A549 (cell line): ENCODE results near the gene DCBLD2. TPM values are rescaled to one million over a fixed set of nuclear protein-coding genes. Genes with fewer than 3 reads are reported as not detected.
A peak's percentile ranks its signal among the peaks of the same experiment; 100 is the strongest.

ENCODE experiments used
- ATAC-seq, 2 experiments: fragments of 200-7000 bp in 1 of 2; fragments of >200 bp in 1 of 2; cut with Nextera tagmentation in 1 of 2; cut with Tn5 transposase in 1 of 2; 3 replicates each; pipeline versions ENCODE4 v1.8.0 to v1.9.1; 2018 to 2020; ENCODE audit warnings: mild to moderate bottlenecking in 1 of 2, moderate library complexity in 1 of 2
- CTCF ChIA-PET: fragments of 300-600 bp; sonication (Branson Sonifier 250); formaldehyde crosslinking; extraction: SDS; loops from one replicate; lab custom pipeline; 2021; ENCODE audit warnings: antibody characterized with exemption, inconsistent platforms; lab: Yijun Ruan, JAX
- POLR2A ChIA-PET: fragments of 350-600 bp; formaldehyde crosslinking; extraction: SDS; loops from one replicate; lab custom pipeline; 2021; ENCODE audit warnings: antibody characterized with exemption, inconsistent platforms; lab: Yijun Ruan, JAX
- DNase-seq, 2 experiments: peaks; one replicate each; pipeline versions ENCODE4 v3.0.0 to v3.0.0-alpha.2; 2011 to 2016; ENCODE audit warnings: low read depth in 1 of 2, low spot score in 1 of 2
- FAIRE-seq: peaks from 2 replicates; lab custom pipeline; 2011; peaks lifted over from hg19 to GRCh38; lab: Jason Lieb, UNC
- H3K27ac ChIP-seq, 2 experiments: fragments of >200 bp; sonication (Bioruptor Twin); formaldehyde crosslinking; 3 replicates each; pipeline ENCODE4 v1.5.1; 2016 to 2017
- H3K4me1 ChIP-seq: fragments of >200 bp; sonication (Bioruptor Twin); formaldehyde crosslinking; 3 replicates; pipeline ENCODE4 v1.6.1; 2016
- H3K4me2 ChIP-seq: fragments of >200 bp; sonication (Bioruptor Twin); formaldehyde crosslinking; 3 replicates; pipeline ENCODE4 v1.6.1; 2016
- H3K4me3 ChIP-seq: fragments of >200 bp; sonication (Bioruptor Twin); formaldehyde crosslinking; 3 replicates; pipeline ENCODE4 v1.5.1; 2016
- H3K9me3 ChIP-seq: fragments of >200 bp; sonication (Bioruptor Twin); formaldehyde crosslinking; 3 replicates; pipeline ENCODE4 v1.6.1; 2016
- BHLHE40 ChIP-seq: IDR thresholded peaks from 2 replicates; pipeline ENCODE4 v1.6.1; 2012; ENCODE audit warnings: low read depth, low read length, inconsistent platforms
- CBX2 ChIP-seq: fragments of 200-600 bp; sonication (generic); IDR thresholded peaks from 2 replicates; pipeline ENCODE4 v1.6.1; 2016; ENCODE audit warnings: low read depth, mild to moderate bottlenecking, borderline replicate concordance
- CHD4 ChIP-seq: fragments of 200-600 bp; sonication (generic); IDR thresholded peaks from 2 replicates; pipeline ENCODE4 v1.6.1; 2016; ENCODE audit warnings: antibody characterized with exemption, mild to moderate bottlenecking, borderline replicate concordance
- EHF ChIP-seq: fragments of 250-450 bp; sonication (Bioruptor Pico); IDR thresholded peaks from 2 replicates; pipeline ENCODE4 v1.5.0; 2020; ENCODE audit warnings: mild to moderate bottlenecking
- GATA3 ChIP-seq: IDR thresholded peaks from 2 replicates; pipeline ENCODE4 v1.6.1; 2012; ENCODE audit warnings: borderline replicate concordance
- HDAC2 ChIP-seq: fragments of 200-600 bp; sonication (generic); IDR thresholded peaks from 2 replicates; pipeline ENCODE4 v1.6.1; 2016
- HOXB13 ChIP-seq: fragments of 250-450 bp; sonication (Bioruptor Pico); IDR thresholded peaks from 2 replicates; pipeline ENCODE4 v1.5.0; 2020; ENCODE audit warnings: low read depth, mild to moderate bottlenecking, moderate library complexity
- HOXB5 ChIP-seq: fragments of 250-450 bp; sonication (Bioruptor Pico); IDR thresholded peaks from 2 replicates; pipeline ENCODE4 v1.5.0; 2020; ENCODE audit warnings: mild to moderate bottlenecking, moderate library complexity
- KDM5A ChIP-seq: fragments of 200-600 bp; sonication (generic); IDR thresholded peaks from 2 replicates; pipeline ENCODE4 v1.6.1; 2016; ENCODE audit warnings: antibody characterized with exemption, mild to moderate bottlenecking
- MAZ ChIP-seq: fragments of 150-350 bp; IDR thresholded peaks from 2 replicates; pipeline ENCODE4 v1.6.1; 2014; ENCODE audit warnings: antibody characterized with exemption, low read depth, low read length, borderline replicate concordance
- NR3C1 ChIP-seq: fragments of >200 bp; sonication (Bioruptor Twin); formaldehyde crosslinking; IDR thresholded peaks from 3 replicates; pipeline ENCODE4 v1.6.1; 2017
- POLR2AphosphoS2 ChIP-seq: conservative IDR thresholded peaks from 2 replicates; pipeline ENCODE4 v1.6.1; 2012; ENCODE audit warnings: low read length, improper control_type of control experiment, inconsistent platforms
- RAD21 ChIP-seq, 2 experiments: fragments of >200 bp in 1 of 2; sonication (Bioruptor Twin) in 1 of 2; formaldehyde crosslinking in 1 of 2; IDR thresholded peaks in 1 of 2; conservative IDR thresholded peaks in 1 of 2; 2 replicates in 1 of 2; 3 replicates in 1 of 2; pipeline ENCODE4 v1.6.1; 2012 to 2018; ENCODE audit warnings: inconsistent platforms in 1 of 2
- RARB ChIP-seq: fragments of 250-450 bp; sonication (Bioruptor Pico); IDR thresholded peaks from 2 replicates; pipeline ENCODE4 v1.8.0; 2021; ENCODE audit warnings: mild to moderate bottlenecking, moderate library complexity
- SREBF2 ChIP-seq: fragments of 450-650 bp; IDR thresholded peaks from 2 replicates; pipeline ENCODE4 v1.6.1; 2014; ENCODE audit warnings: mild to moderate bottlenecking, moderate library complexity
- TFCP2L1 ChIP-seq: fragments of 250-450 bp; sonication (Bioruptor Pico); IDR thresholded peaks from 2 replicates; pipeline ENCODE4 v1.5.0; 2021; ENCODE audit warnings: mild to moderate bottlenecking
- ZFP36 ChIP-seq: fragments of 450-650 bp; IDR thresholded peaks from 2 replicates; pipeline ENCODE4 v1.6.1; 2014; ENCODE audit warnings: borderline replicate concordance; ENCODE audit not compliant: partially characterized antibody
- WGBS: methylation state at CpG from one replicate; pipeline ENCODE4 v1.1.6; 2017; ENCODE audit errors: missing lambda C conversion rate; 5-methylcytosine and 5-hydroxymethylcytosine counted together
- polyA plus RNA-seq, 4 experiments: library from polyadenylated mRNA; depleted of rRNA in 3 of 4; stranded (reverse); fragments of >200 nt; fragmentation: RNase III in 1 of 4; extraction: RNeasy Plus Mini Kit Qiagen cat#74134 plus additional on column Dnase treatment in 1 of 4; gene quantifications; 2 replicates in 3 of 4; 3 replicates in 1 of 4; pipeline ENCODE4 v1.2.3, GENCODE V29; 2011 to 2017
- TF ChIP-seq, protein P1 (sequence below): fragments of 450-650 bp; IDR thresholded peaks from 2 replicates; pipeline ENCODE4 v1.6.1; 2014; ENCODE audit warnings: antibody characterized with exemption
- TF ChIP-seq, protein P2 (sequence below): fragments of 150-350 bp; IDR thresholded peaks from 2 replicates; pipeline ENCODE4 v1.6.1; 2014; ENCODE audit warnings: low read depth, mild to moderate bottlenecking, low read length
- TF ChIP-seq, protein P3 (sequence below): IDR thresholded peaks from 2 replicates; pipeline ENCODE4 v1.6.1; 2012
- TF ChIP-seq, protein P4 (sequence below): fragments of 250-450 bp; sonication (Bioruptor Pico); IDR thresholded peaks from 2 replicates; pipeline ENCODE4 v1.5.0; 2020; ENCODE audit warnings: low read depth, mild to moderate bottlenecking, moderate library complexity
- TF ChIP-seq, protein P5 (sequence below): fragments of >200 bp; sonication (Bioruptor Twin); formaldehyde crosslinking; IDR thresholded peaks from 3 replicates; pipeline ENCODE4 v1.6.1; 2016

The DCBLD2 gene
- polyA plus RNA-seq, 2 of the 4 experiments (the other 2 are of a cell fraction): 266 to 623 TPM

DNA sequence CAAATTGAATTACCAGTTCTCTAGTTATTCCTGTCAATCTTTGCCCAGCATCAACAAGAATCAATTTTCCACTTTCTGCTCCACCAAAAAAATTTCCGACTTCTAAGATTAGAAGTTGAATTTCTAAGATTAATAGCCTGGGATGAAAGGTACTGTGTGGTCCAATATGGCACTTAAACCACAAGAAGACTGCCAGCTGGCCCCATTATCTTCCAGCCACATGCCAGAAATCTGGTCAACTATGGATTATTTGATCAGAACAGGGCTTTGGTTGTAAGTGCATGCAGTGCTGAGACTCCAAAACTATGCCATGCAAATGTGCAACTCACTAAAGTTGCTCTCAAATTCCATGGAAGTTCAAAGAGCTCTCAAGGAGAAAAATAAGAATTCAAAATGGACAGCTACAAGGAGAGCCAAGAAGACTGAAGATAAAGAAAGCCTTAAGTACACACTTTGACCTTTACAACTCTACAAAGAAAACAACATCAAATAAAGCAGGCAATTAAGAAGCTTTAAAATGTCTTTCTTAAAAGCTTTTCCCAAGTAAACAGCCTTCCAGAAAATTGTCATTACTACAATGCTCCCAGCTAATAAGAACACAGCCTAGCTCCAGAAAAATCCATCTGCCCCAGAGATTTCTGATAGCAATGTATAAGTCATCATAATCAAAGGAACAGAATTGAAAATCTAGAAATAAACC, 74.1 kb downstream of the DCBLD2 start:
- H3K27ac ChIP-seq: 0 out of 6 replicates have a peak overlapping the region, but pooled peaks of 1 of the 2 experiments have one; percentile 6
- CTCF ChIA-PET: interaction anchor here (0.9 to 2.3 kb wide), 6 partner anchors 10 to 346 kb away, joined by 3 to 12 read pairs (median 4); no protein-coding TSS in a partner anchor
- POLR2A ChIA-PET: no interaction called here
- DNase-seq (no peak), ATAC-seq (no peak), FAIRE-seq (no peak)
- peaks cover 36% of the 10 kb centered on the region for H3K4me1 ChIP-seq
- H3K9me3 ChIP-seq: 0 out of 3 replicates have a peak, but pooled peaks cover 6% of the 10 kb centered on the region
- whole genome bisulfite sequencing: 71% methylated on average over 1 of the region's 1 CpG
- H3K4me2 ChIP-seq: 0 out of 3 replicates have a peak overlapping the region, but pooled peaks have one; percentile 1
- no peak overlapping the region for H3K4me3 ChIP-seq
- no peak for TF ChIP-seq POLR2AphosphoS2
- TF ChIP-seq BHLHE40: no peak
- no peak for TF ChIP-seq HDAC2
- TF ChIP-seq KDM5A: no peak
- no peak for TF ChIP-seq GATA3
- TF ChIP-seq, protein P1, sequence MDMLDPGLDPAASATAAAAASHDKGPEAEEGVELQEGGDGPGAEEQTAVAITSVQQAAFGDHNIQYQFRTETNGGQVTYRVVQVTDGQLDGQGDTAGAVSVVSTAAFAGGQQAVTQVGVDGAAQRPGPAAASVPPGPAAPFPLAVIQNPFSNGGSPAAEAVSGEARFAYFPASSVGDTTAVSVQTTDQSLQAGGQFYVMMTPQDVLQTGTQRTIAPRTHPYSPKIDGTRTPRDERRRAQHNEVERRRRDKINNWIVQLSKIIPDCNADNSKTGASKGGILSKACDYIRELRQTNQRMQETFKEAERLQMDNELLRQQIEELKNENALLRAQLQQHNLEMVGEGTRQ: no peak
- TF ChIP-seq, protein P2, sequence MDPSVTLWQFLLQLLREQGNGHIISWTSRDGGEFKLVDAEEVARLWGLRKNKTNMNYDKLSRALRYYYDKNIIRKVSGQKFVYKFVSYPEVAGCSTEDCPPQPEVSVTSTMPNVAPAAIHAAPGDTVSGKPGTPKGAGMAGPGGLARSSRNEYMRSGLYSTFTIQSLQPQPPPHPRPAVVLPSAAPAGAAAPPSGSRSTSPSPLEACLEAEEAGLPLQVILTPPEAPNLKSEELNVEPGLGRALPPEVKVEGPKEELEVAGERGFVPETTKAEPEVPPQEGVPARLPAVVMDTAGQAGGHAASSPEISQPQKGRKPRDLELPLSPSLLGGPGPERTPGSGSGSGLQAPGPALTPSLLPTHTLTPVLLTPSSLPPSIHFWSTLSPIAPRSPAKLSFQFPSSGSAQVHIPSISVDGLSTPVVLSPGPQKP: no peak
- no peak for TF ChIP-seq MAZ
- no peak for TF ChIP-seq NR3C1
- no peak for TF ChIP-seq HOXB13
- TF ChIP-seq, protein P3, sequence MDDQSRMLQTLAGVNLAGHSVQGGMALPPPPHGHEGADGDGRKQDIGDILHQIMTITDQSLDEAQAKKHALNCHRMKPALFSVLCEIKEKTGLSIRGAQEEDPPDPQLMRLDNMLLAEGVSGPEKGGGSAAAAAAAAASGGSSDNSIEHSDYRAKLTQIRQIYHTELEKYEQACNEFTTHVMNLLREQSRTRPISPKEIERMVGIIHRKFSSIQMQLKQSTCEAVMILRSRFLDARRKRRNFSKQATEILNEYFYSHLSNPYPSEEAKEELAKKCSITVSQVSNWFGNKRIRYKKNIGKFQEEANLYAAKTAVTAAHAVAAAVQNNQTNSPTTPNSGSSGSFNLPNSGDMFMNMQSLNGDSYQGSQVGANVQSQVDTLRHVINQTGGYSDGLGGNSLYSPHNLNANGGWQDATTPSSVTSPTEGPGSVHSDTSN: no peak
- no peak for TF ChIP-seq RARB (CRISPR knock-in tag)
- no peak for TF ChIP-seq EHF (CRISPR knock-in tag)
- TF ChIP-seq CHD4: no peak
- TF ChIP-seq, protein P4, sequence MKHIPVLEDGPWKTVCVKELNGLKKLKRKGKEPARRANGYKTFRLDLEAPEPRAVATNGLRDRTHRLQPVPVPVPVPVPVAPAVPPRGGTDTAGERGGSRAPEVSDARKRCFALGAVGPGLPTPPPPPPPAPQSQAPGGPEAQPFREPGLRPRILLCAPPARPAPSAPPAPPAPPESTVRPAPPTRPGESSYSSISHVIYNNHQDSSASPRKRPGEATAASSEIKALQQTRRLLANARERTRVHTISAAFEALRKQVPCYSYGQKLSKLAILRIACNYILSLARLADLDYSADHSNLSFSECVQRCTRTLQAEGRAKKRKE (CRISPR knock-in tag): no peak
- TF ChIP-seq HOXB5: no peak
- no peak for TF ChIP-seq SREBF2
- TF ChIP-seq, protein P5, sequence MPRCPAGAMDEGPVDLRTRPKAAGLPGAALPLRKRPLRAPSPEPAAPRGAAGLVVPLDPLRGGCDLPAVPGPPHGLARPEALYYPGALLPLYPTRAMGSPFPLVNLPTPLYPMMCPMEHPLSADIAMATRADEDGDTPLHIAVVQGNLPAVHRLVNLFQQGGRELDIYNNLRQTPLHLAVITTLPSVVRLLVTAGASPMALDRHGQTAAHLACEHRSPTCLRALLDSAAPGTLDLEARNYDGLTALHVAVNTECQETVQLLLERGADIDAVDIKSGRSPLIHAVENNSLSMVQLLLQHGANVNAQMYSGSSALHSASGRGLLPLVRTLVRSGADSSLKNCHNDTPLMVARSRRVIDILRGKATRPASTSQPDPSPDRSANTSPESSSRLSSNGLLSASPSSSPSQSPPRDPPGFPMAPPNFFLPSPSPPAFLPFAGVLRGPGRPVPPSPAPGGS: no peak
- no peak for TF ChIP-seq RAD21 (conservative IDR thresholded peaks at IDR 0.05 in 1 of 2, IDR thresholded peaks at IDR 0.05 in 1 of 2)

DNA sequence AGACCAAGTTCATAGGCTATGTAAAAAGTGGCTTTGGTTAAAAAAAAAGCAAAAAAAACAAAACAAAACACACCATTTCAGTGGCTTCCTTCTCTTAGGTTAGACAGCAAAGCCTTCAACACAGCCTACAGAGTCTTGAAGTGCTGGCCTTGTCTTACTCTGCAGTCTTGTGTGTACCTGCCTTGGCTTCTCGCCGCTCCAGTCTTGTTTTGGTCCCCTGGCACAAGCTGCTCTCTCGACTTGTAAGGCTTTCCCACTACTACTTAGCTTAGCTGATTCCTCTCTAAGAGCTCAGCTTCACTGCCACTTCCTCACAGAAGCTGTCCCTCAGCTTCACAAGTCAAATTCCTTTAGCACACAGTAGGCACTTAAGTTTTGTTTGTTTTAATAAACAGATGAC, 75.4 kb downstream of the DCBLD2 start:
- Histone ChIP-seq H3K4me2 (0 out of 3 replicates have a peak overlapping the region, but pooled peaks have one; percentile 15), H3K9me3 (0 out of 3 replicates have a peak, but pooled peaks cover 3% of the 10 kb centered on the region), H3K4me1 (peaks cover 36% of the 10 kb centered on the region), H3K27ac (peak overlapping the region in 1 of 2 experiments; percentile 38; a peak in 3 of 6 replicates), H3K4me3 (no peak overlapping the region)
- TF ChIP-seq ZFP36 (no peak), TFCP2L1 (CRISPR knock-in tag) (no peak), POLR2AphosphoS2 (0 out of 2 replicates have a peak, but pooled peaks have one; percentile 70), CBX2 (no peak)
- POLR2A ChIA-PET: interaction anchor here (0.5 kb wide), 1 partner anchor 76 kb away, joined by 3 read pairs; the partner anchor contains the start of gene DCBLD2
- ATAC-seq (peak; percentile 28 to 31; a peak in 4 of 6 replicates), DNase-seq (no peak), FAIRE-seq (no peak)
- CTCF ChIA-PET: interaction anchor here (0.6 to 2.3 kb wide), 4 partner anchors 8 to 347 kb away, joined by 3 to 12 read pairs (median 8); no protein-coding TSS in a partner anchor
- WGBS: 78% methylated on average over 3 of the region's 3 CpGs
